NCI-H2196 treated with DMSO at 0.1 percent for 48 hours (cell line): ENCODE measurements around the gene DLG2.
"Not testable (repeated sequence)": the region's sequence is repeated elsewhere in the genome, so short reads cannot be mapped to it uniquely, and the experiment has no call there.

Experiments
- DNase-seq: peaks from one replicate; lab custom pipeline; 2025; ENCODE audit not compliant: unreplicated experiment; lab: John Stamatoyannopoulos, UW

The DLG2 gene

DNA sequence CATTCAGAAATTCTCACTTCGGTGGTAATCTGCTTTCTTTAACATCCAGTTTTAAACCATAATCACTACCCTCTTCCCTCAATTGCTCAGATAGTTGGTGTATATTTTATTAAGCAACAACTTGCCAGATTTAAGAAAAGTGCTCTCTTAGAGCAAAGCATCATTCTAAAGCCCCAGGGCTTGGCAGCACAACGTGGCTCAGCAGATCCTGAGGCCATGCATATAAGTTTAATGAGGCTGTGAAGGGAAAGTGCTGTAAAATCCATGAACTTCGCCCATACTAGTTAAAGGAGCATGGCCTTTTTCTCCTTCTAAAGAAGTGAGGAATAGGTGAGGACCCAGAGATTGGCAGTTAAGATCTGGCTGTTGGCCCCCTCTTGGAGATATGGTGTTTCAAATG is 1858.7 kb downstream of the DLG2 start:
- DNase-seq = no peak

DNA sequence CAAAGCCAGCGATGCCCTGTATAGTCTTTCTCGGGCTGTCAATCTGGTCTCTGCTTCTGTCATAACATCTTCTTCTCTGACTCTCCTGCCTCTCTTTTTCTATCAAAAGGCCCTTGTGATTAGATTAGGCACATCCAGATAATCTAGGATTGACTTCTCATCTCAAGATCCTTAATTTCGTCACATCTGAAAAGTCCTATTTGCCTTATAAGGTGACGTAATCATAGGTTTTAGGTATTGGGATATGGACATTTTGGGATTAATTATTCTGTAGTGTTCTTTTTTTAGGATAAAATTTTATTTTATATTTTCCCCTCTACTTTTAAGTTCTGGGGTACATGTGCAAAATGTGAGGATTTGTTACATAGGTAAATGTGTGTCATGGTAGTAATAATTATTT is 1860.2 kb downstream of the DLG2 start:
- no peak for DNase-seq

DNA sequence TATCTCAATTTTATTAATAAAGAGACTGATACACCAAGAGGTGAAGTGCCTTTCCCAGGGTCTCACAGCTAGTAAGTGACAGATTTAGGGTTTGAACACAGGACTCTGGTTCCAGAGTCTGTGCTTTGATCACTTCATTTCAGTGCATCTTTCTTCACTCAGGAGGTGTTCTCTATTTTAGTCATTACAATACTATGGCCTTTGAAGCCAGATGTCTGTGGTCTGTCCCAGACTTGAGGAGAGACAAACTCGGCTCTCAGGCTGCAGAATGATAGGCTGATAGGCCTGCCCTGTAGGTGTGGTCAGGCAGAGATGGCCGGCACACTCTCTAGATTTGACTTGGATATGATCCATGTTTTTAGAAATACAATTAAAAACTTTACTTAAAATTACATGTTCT is 1862.5 kb downstream of the DLG2 start:
- no peak for DNase-seq

DNA sequence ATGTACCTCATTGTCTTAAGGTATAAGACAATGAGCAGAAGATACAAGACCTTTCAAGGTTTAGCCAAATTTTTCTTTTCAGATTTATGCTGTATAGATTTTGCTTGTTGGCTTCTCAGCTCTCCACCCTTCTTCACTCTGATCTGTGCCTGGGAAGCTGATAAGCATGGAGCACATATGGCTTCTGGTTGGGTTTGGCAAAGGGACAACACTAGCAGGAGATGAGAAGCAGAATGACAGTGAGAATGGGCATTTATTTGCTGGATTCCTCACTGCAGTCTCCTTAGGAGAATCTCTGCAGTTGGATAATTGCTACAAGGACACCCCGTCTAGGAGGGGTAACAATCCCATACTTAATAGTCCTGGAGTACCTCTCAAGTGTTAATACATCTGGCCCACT is 1866.2 kb downstream of the DLG2 start:
- DNase-seq = no peak

DNA sequence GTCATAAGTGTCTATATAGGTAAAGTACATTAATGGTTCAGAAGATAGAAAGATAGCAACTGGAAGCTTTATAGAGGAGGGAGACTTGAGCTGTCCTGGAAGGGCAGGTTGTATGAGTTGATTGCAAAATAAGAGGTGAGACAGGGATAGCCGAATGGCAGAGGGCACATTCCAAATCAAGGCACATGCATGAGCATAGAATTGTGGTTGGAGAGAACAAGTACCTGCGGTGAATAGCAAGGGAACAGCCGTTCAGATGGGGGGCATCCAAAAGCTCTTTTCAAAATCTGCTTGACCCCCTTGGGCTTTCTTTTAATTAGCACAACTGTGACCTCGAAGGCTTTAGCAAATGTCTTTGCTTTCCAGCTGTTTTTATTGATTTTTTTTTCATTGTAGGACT is 1868.0 kb downstream of the DLG2 start:
- no peak for DNase-seq

DNA sequence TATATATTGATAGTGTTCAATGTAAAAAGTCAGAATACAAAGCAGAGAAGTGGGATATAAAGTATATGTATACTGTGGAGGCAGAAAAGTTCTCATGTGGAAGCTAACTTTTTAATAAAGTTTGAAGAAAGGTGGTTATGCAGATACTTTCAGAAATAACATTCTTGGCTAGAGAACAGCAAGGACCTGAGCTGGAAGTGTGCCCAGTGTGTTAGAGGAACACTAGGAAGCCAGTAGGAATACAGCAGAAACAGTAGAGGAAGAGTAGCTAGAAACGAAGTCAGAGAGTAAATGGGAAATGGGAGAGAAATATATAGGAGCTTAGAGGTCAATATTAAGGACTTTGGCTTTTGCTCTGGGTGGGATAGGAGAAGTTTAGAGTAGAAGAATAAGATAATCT is 1876.1 kb downstream of the DLG2 start:
- DNase-seq = no peak

DNA sequence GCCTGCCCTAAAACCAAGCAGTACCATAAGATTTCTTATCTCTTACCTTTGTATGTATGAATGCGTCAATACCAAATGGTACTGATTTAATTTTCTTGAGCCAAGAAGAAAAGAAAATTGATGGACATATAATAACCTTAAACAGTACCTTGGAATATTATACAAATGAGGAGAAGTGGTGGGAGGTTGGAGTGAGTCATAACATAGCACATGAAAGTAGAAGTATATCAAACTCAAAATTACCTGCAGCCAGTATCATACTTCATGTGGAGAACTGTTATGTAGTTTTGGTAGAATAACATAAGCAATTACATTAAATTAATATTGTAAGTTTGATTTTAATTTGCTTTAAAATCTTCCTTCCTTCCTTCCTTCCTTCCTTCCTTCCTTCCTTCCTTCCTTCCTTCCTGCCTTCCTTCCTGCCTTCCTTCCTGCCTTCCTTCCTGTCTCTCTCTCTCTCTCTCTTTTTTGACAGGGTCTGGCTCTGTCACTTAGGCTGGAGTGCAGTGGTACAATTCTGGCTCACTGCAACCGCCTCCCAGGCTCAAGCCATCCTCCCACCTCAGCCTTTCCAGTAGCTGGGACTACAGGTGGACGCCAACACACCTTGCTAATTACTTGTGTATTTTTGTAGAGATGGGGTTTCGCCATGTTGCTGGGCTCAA is 1880.1 kb downstream of the DLG2 start:
- DNase-seq = no peak

DNA sequence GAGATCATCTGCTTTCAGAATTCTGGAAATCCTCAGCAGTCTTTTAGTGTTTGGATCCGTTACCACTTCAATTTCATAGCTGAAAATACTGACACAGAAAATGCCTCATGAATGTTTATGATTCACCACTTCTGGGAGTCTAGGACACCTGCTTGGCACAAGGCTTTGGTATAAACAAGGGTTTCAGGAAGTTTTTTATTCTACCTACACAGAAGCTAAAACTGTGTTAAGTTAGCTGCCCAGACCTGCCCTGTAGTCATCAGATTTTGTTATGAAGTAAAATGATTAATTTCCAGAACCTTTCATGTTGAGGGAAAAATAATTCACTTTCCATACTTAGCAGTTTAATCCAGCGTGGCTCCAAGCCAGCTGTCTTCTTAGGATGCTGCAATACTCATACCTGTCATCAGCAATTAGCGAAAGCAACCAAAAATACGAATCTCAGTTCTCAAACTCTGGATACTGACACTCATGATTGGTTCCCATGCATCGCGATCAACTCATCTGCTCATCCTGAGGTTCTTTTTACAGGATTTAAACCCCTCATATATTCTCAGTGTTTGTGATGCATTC is 1882.4 kb downstream of the DLG2 start:
- no peak for DNase-seq

DNA sequence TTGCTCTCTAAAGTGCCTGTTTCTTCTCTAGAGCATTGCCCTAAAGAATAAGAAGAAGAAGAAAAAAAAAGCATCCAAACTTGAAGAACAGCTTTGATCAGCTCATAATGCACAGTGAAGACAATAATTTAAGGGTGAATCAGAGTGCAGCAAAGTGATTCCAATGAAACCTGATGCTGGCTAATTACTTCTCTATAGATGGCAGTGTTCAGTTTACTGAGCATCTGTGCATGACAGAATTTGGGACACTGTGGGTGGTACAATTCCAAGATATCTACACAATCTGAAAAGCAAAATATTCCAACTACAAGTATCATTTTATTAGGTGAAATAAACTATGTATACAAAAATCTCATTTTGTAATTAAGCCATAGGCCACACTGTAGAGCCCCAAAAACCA is 1890.5 kb downstream of the DLG2 start:
- no peak for DNase-seq

DNA sequence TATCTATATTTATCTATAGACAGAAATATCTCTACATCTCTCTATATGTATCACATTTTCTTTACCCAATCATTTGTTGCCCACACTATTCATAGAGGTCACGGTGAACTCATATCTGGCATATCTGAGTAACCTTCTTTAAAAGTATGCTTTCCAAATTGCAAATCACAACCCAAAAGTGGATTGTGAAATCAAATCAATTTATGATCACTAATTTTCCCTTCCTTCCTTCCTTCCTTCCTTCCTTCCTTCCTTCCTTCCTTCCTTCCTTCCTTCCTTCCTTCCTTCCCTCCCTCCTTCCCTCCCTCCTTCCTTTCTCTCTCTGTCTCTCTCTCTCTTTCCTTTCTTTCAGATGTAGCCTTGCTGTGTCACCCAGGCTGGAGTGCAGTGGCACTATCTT is 1893.0 kb downstream of the DLG2 start:
- DNase-seq = no peak

DNA sequence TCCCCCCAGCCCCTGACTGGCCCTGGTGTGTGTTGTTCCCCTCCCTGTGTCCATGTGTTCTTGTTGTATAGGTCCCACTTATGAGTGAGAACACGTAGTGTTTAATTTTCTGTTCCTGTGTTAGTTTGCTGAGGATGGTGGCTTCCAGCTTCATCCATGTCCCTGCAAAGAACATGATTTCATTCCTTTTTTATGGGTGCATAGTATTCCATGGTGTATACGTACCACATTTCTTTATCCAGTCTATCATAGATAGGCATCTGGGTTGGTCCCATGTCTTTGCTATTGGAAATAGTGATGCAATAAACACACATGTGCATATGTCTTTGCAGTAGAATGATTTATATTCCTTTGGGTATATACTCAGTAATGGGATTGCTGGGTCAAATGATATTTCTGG is 1895.9 kb downstream of the DLG2 start:
- not testable (repeated sequence) for DNase-seq

DNA sequence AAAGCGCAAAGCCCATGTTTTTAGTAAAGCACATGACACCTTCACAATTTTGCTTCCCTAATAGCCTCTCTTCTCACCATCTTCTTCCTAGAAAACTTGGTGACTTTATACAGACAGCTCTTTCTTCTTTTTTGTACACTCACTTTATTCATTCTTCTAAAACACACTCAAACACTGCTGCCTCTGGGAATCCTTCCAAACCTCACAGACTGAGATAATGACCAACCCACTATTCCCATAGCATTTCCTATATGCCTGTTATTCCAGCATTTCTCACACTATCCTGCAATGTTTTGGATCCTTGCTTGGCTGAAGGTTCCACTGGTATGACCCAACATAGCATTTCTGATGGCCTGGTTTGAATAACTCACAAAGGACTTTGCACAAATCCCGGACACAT is 1898.9 kb downstream of the DLG2 start:
- DNase-seq = no peak

DNA sequence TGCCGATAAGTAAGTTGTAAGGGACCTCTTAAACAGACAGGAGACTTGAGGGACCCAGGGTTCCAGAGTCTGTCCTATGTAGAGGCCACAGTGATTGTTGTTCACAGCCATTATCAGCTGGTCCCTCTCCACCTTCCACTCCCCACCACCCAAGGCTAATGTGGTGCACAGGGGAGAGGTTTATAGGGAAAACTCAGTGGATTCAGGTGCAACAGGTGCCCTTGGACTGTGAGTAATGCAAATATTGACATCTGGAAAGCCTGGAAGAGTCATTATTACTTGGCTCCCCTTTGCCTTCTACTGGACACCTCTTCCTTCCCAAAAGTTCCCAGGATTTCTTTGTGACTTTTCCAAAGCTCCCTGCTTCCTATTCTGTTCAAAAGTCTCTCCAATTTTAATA is 1899.9 kb downstream of the DLG2 start:
- no peak for DNase-seq

DNA sequence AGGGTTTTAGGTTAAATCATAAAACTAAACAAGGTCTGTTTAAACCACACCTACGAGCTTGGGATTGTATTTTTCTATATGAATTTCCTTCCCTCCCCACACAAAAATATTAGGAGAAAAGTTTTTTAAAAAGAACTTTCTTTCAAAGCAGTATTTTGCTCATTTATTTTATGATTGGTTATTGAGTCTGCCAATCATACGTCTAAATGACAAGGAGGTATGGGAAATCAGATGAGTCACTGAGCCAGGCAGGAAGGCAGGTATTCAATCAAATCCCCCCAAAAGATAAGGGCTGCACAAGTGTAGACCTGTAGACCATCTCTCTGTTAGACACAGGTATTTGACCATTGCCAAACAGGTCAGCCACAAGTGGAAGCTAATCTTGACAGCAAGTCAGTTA is 1900.8 kb downstream of the DLG2 start:
- no peak for DNase-seq

DNA sequence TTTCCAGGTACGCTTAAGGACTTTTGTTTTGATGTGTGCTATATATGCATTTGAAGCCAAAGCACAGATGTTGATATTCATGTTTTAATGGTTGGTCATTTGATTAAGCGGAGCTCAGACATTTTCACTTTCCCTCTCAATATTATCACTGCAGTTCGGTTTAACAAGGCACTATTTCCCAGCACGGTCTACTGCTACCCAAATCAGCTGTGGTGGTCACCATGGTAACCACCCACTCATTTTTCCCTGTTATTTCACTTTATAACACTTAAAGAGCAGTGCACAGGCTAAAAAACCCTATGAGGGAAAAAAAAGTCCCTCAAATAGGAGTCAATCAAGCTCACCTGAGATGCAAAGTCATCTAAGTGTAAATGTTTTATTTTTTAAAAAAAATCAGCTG is 1901.4 kb downstream of the DLG2 start:
- no peak for DNase-seq

DNA sequence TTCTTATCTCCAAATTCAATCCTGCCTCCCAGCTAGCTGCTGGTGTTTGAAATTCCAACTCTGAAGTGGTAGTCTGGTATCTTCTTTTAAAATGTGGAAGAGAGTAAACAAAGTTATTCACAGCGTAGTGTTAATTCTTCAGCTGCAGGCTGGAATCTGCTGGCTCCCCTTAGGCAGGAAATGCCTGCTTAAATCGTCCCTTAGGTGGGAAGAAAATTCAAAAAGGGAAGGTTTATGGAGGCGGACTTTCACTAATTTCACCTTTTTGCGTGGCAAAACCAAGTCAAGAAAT is 1901.9 kb downstream of the DLG2 start:
- no peak for DNase-seq

DNA sequence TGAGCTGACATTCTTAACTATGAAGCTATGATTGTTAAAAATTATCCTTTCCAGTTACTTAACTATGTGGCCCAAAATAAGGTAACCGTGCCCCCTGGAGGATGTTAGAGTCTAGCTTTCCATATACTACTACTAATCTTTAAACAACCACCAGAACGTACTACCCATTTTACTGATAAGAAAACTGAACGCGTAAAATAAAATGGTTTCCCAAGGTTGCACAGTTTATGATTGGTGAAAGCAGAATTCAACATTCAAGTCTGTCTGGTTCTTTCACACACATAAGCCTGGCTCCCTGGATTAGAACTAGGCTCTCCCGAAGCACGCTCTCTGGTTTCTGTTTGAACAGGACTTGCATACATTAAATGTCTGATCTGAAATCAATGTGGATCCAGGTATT is 1903.1 kb downstream of the DLG2 start:
- DNase-seq = no peak

DNA sequence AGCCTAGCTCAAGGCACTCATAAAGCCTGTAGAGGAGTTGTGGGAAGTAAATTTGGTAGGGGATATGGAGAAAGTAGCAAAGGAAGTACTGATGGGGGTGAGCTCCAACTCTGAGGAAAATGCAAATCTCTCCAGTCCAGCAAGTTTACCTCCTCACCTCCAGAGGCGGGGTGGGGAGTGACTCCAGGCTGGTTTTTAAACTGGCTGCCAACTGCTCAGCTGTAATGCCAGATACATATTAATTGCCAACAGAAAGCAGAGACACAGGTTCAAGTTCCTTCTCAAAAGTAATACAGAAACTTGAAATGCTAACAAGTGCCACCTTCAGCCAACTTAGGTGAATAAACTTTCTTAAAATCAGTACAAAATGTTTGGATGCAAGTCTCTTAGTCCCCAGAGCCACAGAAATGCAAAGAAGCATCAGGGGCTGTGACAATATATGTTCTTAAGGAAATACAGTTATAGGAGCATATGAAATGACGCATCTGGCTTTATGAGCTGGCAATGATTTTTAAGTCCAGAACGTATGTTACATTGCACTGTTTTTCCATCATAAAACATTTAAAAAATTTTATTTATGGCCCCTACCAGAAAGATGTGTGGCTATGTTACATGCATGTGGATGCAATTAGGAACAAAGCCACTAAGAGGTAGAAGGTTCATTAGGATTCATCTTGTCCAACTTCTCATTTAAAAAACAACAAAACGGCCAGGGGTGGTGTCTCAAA is 1904.6 kb downstream of the DLG2 start:
- DNase-seq = no peak

DNA sequence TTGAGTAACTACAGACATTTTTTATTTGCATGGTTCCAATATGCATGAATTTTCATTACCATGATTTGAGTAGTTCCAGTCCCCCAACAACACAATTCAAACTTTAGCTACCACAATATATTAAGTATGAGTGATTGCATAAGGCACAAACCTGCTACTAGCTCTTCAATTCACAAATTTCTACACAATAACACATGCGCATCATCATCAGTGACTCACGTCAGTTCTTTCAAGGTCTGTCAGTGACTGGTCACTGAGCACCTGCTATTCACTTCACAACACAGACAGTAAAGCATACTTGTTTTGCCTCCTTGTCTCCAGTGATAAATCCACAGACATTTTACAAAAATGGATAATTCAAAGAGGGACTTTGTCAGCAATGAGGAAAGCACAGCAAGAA is 1905.9 kb downstream of the DLG2 start:
- DNase-seq = no peak

DNA sequence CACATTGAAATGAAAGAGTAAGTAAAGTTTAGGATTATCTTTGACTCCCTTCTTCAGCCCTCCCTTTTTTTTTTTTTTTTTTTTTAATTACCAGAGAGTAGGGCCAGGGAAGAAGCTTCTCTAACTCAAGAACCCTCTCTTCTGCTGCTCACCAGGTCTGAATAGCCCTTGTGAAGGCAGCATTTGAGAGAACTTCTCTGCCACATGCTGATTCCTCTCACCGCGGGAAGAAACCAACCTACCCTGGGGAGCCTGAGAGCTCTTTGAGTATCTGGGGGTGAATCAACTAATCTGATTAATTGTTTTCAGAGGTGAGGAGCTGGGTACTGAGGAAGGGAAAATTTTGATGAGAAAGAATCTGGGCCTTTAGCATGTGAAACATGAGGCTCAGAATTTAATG is 1906.5 kb downstream of the DLG2 start:
- DNase-seq = no peak

DNA sequence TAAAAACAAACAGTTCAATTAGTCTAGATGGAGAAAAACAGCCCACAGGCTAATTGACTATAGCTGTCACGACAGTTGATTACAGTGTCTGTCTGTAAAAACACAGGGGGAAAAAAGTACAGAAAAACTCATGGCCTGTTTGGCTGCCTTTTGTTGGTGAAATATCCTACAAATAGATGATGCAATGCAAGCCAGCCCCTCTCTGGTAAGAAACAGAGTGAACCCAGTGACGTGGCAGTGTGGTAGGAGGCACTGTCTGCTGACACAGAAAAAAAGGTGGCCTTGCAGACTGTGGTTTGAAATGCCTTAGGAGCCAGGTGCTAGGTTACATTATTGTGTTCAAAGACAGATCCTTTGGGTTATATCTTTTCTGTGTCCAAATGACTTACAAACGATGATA is 1909.6 kb downstream of the DLG2 start:
- DNase-seq = no peak

DNA sequence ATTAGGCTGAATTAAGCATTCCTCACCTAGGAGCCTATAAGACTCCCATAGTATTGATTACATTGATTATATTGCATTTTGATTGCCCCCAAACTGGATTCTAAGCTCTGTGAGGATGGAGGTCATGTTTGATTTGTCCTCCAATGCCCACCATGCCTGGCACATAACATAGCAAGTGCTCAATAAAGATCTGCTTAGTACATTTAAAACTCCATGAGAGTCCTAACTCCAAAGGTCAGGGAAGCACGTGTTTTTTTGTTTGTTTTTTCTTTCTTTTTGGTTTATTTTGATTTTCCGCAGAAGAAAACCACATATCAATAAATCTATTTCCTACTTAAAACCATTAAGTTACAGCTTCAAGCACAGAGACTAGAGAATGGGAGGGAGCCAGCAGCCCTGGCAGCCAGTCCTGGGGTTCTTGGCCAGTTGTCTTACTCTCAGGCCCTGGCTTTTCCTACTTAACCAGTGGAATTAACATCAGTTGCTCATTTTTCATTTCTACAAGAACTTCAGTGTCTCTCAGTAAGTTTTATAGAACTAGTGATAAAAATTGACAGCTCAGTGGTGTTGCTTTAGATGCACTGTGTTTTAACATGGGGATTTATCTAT is 1911.1 kb downstream of the DLG2 start:
- DNase-seq = no peak

DNA sequence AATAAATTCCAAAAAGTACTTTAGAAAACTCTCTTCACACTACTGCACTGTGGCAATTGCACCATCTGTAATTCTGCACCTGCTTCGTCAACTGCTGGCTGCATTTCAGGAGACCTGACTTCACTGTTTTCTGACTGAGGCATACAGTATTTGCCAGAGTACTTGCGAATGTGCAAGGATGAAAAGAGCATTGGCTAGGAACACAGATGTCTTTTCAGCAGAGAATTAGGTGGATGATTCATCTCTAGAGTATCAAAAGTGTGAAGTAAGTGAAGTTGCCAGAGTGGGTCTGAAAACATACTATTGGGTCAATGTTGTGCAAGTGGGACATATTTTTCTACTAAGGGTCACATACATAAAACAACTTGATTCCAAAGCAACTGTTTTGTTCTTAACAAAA is 1913.4 kb downstream of the DLG2 start:
- DNase-seq = no peak
